KMS-11 (cell line): Measurements from ENCODE around the gene MARVELD3.
"Not testable (repeated sequence)": the region's sequence is repeated elsewhere in the genome, so short reads cannot be mapped to it uniquely, and the experiment has no call there.

ENCODE experiments used
- H2AFZ ChIP-seq: fragments of 200-600 bp; sonication (generic); 2 replicates; pipeline ENCODE4 v1.6.1; 2016; ENCODE audit warnings: antibody characterized with exemption, mixed run types, low read depth
- H3K27ac ChIP-seq: fragments of 200-600 bp; sonication (generic); 2 replicates; pipeline ENCODE4 v1.6.1; 2016; ENCODE audit warnings: mild to moderate bottlenecking, mixed run types
- H3K27me3 ChIP-seq: fragments of 200-600 bp; sonication (generic); 2 replicates; pipeline ENCODE4 v1.6.1; 2017; ENCODE audit warnings: mild to moderate bottlenecking, low read depth, mixed run types, moderate library complexity; ENCODE audit not compliant: insufficient read depth
- H3K36me3 ChIP-seq: fragments of 200-600 bp; sonication (generic); 2 replicates; pipeline ENCODE4 v1.6.1; 2017; ENCODE audit warnings: mild to moderate bottlenecking, mixed run types; ENCODE audit not compliant: insufficient read depth
- H3K4me1 ChIP-seq: fragments of 200-600 bp; sonication (generic); 2 replicates; pipeline ENCODE4 v1.6.1; 2016; ENCODE audit warnings: mild to moderate bottlenecking, low read depth, mixed run types; ENCODE audit not compliant: poor library complexity, severe bottlenecking
- H3K4me2 ChIP-seq: fragments of 200-600 bp; sonication (generic); 2 replicates; pipeline ENCODE4 v1.7.0; 2016; ENCODE audit warnings: mild to moderate bottlenecking, mixed run types
- H3K4me3 ChIP-seq: fragments of 200-600 bp; sonication (generic); IDR thresholded peaks from 2 replicates; pipeline ENCODE4 v1.6.1; 2017; ENCODE audit warnings: low read depth, low read length, mixed read lengths; ENCODE audit not compliant: insufficient read depth
- H3K79me2 ChIP-seq: fragments of 200-600 bp; sonication (generic); 2 replicates; pipeline ENCODE4 v1.6.1; 2016; ENCODE audit warnings: low read depth, mixed run types; ENCODE audit not compliant: insufficient read depth
- H3K9ac ChIP-seq: fragments of 200-600 bp; sonication (generic); 2 replicates; pipeline ENCODE4 v1.6.1; 2016; ENCODE audit warnings: mild to moderate bottlenecking, mixed run types
- H4K20me1 ChIP-seq: fragments of 200-600 bp; sonication (generic); 2 replicates; pipeline ENCODE4 v1.6.1; 2016; ENCODE audit warnings: mild to moderate bottlenecking, mixed run types; ENCODE audit not compliant: insufficient read depth
- CTCF ChIP-seq: fragments of 200-600 bp; sonication (generic); conservative IDR thresholded peaks from 2 replicates; pipeline ENCODE4 v1.6.1; 2017; ENCODE audit warnings: low read depth, mild to moderate bottlenecking, antibody characterized with exemption, low read length, moderate library complexity, mixed read lengths

Gene MARVELD3

GRCh38 chr16:71593048-71593999 is 32.7 kb upstream of the MARVELD3 start:
- Histone ChIP-seq H3K4me3 (no peak overlapping the region), H4K20me1 (no peaks in the 10 kb centered on the region), H3K79me2 (no peaks in the 10 kb centered on the region), H3K4me1 (no peaks in the 10 kb centered on the region), H3K9ac (no peak overlapping the region), H2AFZ (no peak overlapping the region), H3K27me3 (no peaks in the 10 kb centered on the region), H3K4me2 (no peak overlapping the region), H3K27ac (no peak overlapping the region), H3K36me3 (no peaks in the 10 kb centered on the region)
- no peak for TF ChIP-seq CTCF

- Histone ChIP-seq H4K20me1 (no peaks in the 10 kb centered on the region), H2AFZ (no peak overlapping the region), H3K27me3 (no peaks in the 10 kb centered on the region), H3K79me2 (no peaks in the 10 kb centered on the region), H3K9ac (no peak overlapping the region), H3K4me1 (no peaks in the 10 kb centered on the region), H3K4me2 (no peak overlapping the region), H3K4me3 (no peak overlapping the region), H3K36me3 (no peaks in the 10 kb centered on the region), H3K27ac (no peak overlapping the region)
- TF ChIP-seq CTCF = no peak
These were observed 31.9 kb upstream of the MARVELD3 start for GRCh38 chr16:71594000-71594646.

GRCh38 chr16:71595340-71595826 is 30.6 kb upstream of the MARVELD3 start:
- not testable (repeated sequence) for H4K20me1 ChIP-seq, H3K4me3 ChIP-seq, H3K4me2 ChIP-seq, H3K79me2 ChIP-seq, H3K4me1 ChIP-seq, H3K9ac ChIP-seq, H2AFZ ChIP-seq, H3K36me3 ChIP-seq, H3K27ac ChIP-seq, H3K27me3 ChIP-seq

- not testable (repeated sequence) for H4K20me1 ChIP-seq, H2AFZ ChIP-seq, H3K4me1 ChIP-seq, H3K79me2 ChIP-seq, H3K27me3 ChIP-seq, H3K4me3 ChIP-seq, H3K9ac ChIP-seq, H3K4me2 ChIP-seq, H3K36me3 ChIP-seq, H3K27ac ChIP-seq
These were observed 27.6 kb upstream of the MARVELD3 start for GRCh38 chr16:71598426-71598825.

- no peak overlapping the region for H3K9ac ChIP-seq
- no peaks in the 10 kb centered on the region for H3K36me3 ChIP-seq
- H3K4me1 ChIP-seq = no peaks in the 10 kb centered on the region
- no peak overlapping the region for H3K27ac ChIP-seq
- no peak for TF ChIP-seq CTCF
- no peak overlapping the region for H3K4me3 ChIP-seq
- H3K27me3 ChIP-seq = no peaks in the 10 kb centered on the region
- H4K20me1 ChIP-seq = no peaks in the 10 kb centered on the region
- no peak overlapping the region for H3K4me2 ChIP-seq
- no peaks in the 10 kb centered on the region for H3K79me2 ChIP-seq
- H2AFZ ChIP-seq = no peak overlapping the region
These were observed 25.2 kb upstream of the MARVELD3 start for GRCh38 chr16:71600822-71601221.
